Adipocyte (in vitro differentiated cells): ENCODE measurements around the gene CUL7.
A peak's percentile ranks its signal among the peaks of the same experiment; 100 is the strongest.
"Not testable (repeated sequence)": the region's sequence is repeated elsewhere in the genome, so short reads cannot be mapped to it uniquely, and the experiment has no call there.

Experiments
- DNase-seq: peaks from one replicate; pipeline ENCODE4 v3.0.0-alpha.2; 2015; ENCODE audit warnings: low read depth
- H3K27me3 ChIP-seq: replicated peaks from 2 replicates; pipeline ENCODE4 v1.7.0; 2013; ENCODE audit warnings: mild to moderate bottlenecking, low read length, moderate library complexity; ENCODE audit not compliant: control insufficient read depth, insufficient read depth
- H3K36me3 ChIP-seq: 2 replicates; pipeline ENCODE4 v1.7.0; 2013; ENCODE audit warnings: low read length, mild to moderate bottlenecking, moderate library complexity; ENCODE audit not compliant: control insufficient read depth, insufficient read depth, severe bottlenecking
- H3K4me1 ChIP-seq: 2 replicates; pipeline ENCODE4 v1.7.0; 2013; ENCODE audit warnings: mild to moderate bottlenecking, low read length, moderate library complexity; ENCODE audit not compliant: control insufficient read depth, insufficient read depth
- H3K4me3 ChIP-seq: 2 replicates; pipeline ENCODE4 v1.7.0; 2013; ENCODE audit warnings: mild to moderate bottlenecking, low read length, moderate library complexity
- H3K9ac ChIP-seq: 2 replicates; pipeline ENCODE4 v1.7.0; 2013; ENCODE audit warnings: mild to moderate bottlenecking, low read length, moderate library complexity
- H3K9me3 ChIP-seq: 2 replicates; pipeline ENCODE4 v1.7.0; 2013; ENCODE audit warnings: mild to moderate bottlenecking, low read length, moderate library complexity; ENCODE audit not compliant: control insufficient read depth

CUL7 gene

DNA sequence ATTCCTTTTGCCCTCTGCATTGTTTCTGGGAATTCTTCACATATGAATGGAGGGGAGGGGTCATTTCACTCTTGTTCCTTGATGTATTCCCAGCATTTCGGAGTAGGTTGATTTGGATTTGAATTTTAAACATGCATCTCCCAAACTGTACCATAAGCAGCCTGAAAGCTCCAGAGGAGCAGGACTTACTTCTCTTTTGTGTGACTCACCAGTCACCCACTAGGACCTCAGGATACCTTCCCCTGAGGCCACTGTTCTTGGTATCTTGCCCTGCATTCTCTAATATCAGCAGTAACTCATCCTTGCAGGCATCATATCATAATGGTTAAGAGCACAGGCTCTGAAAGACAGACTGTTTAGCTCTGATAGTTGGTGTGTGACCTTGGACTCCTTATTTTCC is 4.9 kb upstream of the CUL7 start:
- Histone ChIP-seq H3K4me1 (peaks cover 24% of the 10 kb centered on the region), H3K36me3 (peaks cover 25% of the 10 kb centered on the region), H3K9ac (peak overlapping the region; percentile 97), H3K4me3 (peak overlapping the region; percentile 92), H3K9me3 (no peaks in the 10 kb centered on the region), H3K27me3 (no peaks in the 10 kb centered on the region)
- no peak for DNase-seq

DNA sequence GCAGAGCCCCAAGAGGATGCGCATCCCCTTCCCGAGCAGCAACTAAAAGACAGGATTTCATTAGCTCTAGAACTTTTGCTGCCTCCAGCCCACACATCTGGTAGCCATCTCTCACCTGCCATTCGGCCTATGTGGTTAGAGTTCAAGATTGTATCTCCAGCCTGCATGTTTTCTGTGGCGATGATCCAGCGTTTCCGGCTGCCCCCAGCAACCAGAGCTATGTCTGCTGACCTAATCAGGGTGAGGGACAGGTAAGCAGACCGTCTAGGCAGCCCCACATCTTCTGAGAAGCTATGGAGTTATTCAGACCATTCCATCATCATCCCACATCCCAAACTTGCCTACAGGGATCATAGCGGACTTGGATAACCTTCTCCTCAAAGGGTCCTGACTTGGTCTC is 2.3 kb upstream of the CUL7 start:
- Histone ChIP-seq H3K9ac (no peak overlapping the region), H3K4me3 (no peak overlapping the region), H3K9me3 (no peaks in the 10 kb centered on the region), H3K36me3 (peaks cover 26% of the 10 kb centered on the region), H3K4me1 (peaks cover 41% of the 10 kb centered on the region), H3K27me3 (no peaks in the 10 kb centered on the region)
- DNase-seq, result no peak

DNA sequence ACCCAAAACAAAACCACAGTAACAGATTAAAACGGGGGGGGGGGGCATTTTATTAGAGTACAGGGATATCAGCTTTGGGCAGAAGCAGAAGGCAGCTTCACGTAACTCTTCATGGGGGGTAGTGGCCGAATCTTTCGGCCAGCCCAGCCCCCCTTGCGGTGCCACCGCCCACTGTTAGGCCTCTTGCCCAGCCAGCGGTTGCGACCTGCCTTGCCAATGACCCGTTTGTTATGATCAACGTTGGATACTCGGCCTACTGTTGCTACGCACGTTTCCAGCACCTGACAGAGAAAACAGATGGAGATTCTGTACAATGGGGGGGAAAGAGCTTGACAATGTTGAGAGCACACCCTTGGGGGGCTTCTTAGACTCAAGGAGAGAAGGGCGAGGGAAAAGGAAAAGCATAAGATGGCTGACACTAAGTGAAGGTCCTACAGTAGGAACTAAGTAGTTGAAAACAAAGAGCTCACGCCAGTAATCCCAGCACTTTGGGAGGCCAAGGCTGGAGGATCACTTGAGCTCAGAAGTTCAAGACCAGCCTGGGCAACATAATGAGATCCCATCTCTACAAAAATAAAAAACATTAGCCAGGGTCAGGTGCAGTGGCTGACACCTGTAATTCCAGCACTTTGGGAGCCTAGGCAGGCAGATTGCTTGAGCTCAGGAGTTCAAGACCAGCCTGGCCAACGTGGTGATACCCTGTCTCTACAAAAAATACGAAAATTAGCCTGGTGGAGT is 724 bp upstream of the CUL7 start:
- Histone ChIP-seq H3K9me3 (no peaks in the 10 kb centered on the region), H3K4me1 (peaks cover 36% of the 10 kb centered on the region), H3K4me3 (peak overlapping the region; percentile 90), H3K36me3 (peaks cover 35% of the 10 kb centered on the region), H3K9ac (peak overlapping the region; percentile 98), H3K27me3 (no peaks in the 10 kb centered on the region)
- no peak for DNase-seq

DNA sequence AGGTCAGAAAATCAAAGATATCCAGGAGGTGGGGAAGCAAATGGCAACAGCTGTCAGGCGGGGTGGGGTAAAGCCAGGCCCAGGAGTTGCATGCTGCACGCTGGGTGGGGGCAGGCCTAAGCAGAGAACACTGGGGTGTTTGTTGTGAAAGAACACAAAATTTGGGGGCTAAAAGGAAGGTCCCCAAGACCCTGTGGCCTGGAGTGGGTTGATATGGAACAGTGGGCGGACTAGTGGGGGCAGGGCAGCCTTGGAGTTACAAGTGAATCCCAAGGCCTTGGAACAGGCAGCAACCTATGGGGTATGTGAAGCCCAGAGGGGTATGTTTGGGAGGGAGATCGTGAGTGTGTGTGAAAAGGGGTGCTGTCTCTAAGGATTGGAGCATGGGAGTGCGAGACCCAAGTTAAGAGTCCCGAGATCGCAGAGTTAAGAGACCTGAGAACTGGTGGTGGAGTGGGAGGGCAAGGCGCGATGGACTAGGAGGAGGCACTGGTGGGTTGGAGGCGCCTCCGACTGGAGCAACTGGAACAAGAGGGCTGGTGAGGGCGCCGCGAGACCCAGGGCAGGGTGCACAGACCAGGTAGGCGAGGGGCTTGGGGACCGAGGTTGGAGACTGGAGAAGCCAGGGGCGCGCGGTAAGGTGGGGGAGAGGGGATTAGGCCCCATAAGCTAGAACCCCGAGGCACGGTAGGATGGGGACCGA is 658 bp downstream of the CUL7 start:
- Histone ChIP-seq H3K9ac (peak overlapping the region; percentile 98), H3K4me1 (peaks cover 28% of the 10 kb centered on the region), H3K4me3 (peak overlapping the region; percentile 90), H3K9me3 (no peaks in the 10 kb centered on the region), H3K36me3 (peaks cover 45% of the 10 kb centered on the region), H3K27me3 (no peaks in the 10 kb centered on the region)
- DNase-seq, result peak; percentile 37

DNA sequence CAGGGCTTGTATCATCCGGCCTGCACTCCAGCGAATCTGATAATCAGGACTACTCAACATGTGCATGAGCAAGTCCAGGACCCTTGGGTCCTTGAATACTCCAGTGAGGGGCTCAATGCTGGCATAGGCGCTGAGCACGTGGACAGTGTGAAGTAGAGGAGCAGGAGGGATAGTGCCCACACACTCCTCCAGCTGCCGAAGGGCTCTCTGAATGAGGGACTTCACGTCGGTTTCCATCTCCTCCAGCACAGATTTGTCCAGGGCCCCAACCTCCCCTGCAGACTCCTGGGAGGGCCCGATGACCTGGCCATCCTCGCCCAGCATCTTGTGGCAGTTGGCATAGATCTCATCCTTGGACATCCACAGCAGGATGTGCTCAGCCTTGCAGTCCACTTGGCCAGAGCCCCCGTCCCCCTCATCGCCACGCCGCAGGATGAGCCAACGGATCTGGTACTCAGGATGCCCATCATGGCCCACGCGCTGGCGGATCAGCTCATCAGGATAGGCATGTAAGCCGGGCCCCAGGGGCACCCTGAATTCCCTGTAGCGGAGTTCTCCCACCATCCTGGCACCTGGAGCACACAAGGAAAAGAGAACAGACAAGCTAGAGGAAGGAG is 1.3 kb downstream of the CUL7 start:
- Histone ChIP-seq H3K9ac (peak overlapping the region; percentile 98), H3K4me3 (peak overlapping the region; percentile 90), H3K36me3 (peaks cover 47% of the 10 kb centered on the region), H3K27me3 (no peaks in the 10 kb centered on the region), H3K4me1 (peaks cover 26% of the 10 kb centered on the region), H3K9me3 (no peaks in the 10 kb centered on the region)
- DNase-seq, result no peak

DNA sequence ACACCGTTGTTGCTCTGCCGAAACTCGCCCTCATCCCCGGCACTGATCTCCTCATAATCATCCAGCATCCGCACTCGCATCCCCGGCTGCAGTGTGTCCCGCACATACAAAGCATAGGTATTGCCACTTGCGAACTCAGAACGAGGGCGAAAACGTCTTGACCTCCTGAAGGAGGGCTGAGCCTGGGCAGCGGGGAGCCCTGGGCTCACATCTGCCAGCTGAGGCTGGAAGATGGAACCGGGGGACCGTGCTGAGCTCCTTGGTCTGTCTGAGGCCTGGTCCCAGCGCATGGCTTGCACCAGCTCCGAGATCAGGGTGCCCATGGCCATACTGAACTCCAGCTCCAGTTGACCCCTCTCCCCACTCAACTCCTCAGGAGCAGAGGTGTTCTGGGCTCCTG is 2.7 kb downstream of the CUL7 start:
- Histone ChIP-seq H3K36me3 (peaks cover 56% of the 10 kb centered on the region), H3K9me3 (no peaks in the 10 kb centered on the region), H3K4me1 (peaks cover 26% of the 10 kb centered on the region), H3K27me3 (no peaks in the 10 kb centered on the region), H3K4me3 (peak overlapping the region; percentile 35), H3K9ac (no peak overlapping the region)
- no peak for DNase-seq

DNA sequence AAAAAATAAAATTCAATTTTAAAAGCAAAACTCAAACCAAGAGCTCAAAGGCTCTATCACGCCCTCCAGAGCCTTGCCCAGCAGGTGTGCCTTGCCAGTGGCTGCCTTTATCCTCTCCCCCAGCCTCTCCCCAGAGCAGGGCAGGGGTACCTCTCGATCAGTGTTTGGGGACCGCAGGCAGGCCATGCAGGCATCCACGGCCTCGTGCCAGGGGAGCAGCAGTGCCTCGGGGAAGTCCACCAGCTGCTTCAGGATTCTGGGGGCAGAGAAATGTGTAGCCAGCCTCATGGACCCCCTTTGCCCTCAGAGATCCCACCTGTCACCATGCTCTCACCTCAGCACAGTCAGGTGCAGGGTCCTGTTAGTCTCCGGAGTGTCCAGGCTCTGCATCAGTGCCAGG is 5.7 kb downstream of the CUL7 start:
- peaks cover 20% of the 10 kb centered on the region for H3K4me1 ChIP-seq
- H3K9me3 ChIP-seq, result no peaks in the 10 kb centered on the region
- no peak overlapping the region for H3K4me3 ChIP-seq
- H3K36me3 ChIP-seq, result peaks cover 67% of the 10 kb centered on the region
- no peak overlapping the region for H3K9ac ChIP-seq
- DNase-seq, result no peak
- no peaks in the 10 kb centered on the region for H3K27me3 ChIP-seq

DNA sequence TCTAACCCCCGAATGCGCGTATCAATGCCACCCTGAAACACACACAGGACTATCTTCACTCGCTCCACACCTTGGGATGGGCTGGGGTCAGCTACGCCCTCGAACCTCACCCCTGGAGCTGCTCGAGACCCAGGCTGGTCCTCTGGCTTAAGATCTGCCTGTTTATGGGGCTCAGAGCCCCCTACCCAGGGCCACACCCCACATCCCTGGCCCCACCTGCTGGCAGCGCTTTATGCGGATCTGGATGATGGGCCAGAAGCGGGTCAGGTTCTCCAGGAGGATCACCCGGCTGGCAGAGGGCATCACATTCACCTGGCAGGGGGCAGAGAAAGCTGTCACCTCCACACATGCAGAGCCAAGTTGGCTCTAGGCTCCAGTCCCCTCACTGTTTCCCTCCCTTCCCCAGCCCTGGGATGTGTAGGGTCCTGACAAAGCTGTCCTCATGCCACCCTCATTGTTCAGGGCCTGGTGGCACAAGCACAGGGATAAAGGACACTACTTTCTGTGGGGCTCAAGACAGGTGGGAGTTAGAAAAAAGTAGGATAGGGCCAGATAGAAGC is 8.2 kb downstream of the CUL7 start:
- peaks cover 79% of the 10 kb centered on the region for H3K36me3 ChIP-seq
- no peaks in the 10 kb centered on the region for H3K9me3 ChIP-seq
- H3K27me3 ChIP-seq, result no peaks in the 10 kb centered on the region
- no peaks in the 10 kb centered on the region for H3K4me1 ChIP-seq
- no peak overlapping the region for H3K4me3 ChIP-seq
- H3K9ac ChIP-seq, result no peak overlapping the region
- DNase-seq, result no peak

DNA sequence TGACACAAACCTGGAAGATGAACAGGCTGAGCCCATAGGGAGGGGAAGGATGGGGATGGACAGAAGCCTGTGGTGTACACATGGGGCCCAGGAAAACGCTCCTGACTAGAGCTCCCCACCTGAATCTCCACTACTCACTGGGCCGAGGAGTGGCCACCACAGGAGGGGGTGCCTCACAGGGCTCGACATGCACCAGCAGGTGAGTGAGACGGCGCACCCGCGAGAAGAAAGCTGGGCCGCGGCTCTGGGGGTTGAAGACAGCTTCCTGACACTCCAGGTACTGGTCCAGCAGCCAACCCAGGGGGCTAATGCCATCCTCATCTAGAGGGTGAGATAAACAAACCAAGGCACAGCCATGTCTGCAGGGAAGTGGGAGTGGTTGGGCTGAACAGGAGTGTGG is 10.3 kb downstream of the CUL7 start:
- no peak for DNase-seq
- peaks cover 79% of the 10 kb centered on the region for H3K36me3 ChIP-seq
- H3K4me3 ChIP-seq, result no peak overlapping the region

DNA sequence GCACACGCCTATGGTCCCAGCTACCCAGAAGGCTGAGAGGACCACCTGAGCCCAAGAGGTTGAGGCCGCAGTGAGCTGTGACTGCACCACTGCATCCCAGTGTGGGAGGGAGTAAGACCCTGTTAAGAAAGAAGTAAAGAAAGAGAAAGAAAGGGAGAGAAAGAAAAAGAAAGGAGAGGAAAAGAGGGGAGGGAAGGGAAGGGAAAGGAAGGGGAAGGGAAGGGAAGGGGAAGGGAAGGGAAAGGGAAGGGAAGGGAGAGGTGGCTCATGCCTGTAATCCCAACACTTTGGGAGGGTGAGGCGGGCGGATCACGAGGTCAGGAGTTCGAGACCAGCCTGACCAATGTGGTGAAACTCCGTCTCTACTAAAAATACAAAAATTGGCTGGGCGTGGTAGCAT is 12.2 kb downstream of the CUL7 start:
- not testable (repeated sequence) for H3K27me3 ChIP-seq, H3K9ac ChIP-seq, DNase-seq, H3K9me3 ChIP-seq, H3K4me1 ChIP-seq, H3K4me3 ChIP-seq
- H3K36me3 ChIP-seq, result peaks cover 81% of the 10 kb centered on the region

More for the DNA sequence above, 10.3 kb downstream of the CUL7 start:
- Histone ChIP-seq H3K27me3 (no peaks in the 10 kb centered on the region), H3K4me1 (no peaks in the 10 kb centered on the region), H3K9me3 (no peaks in the 10 kb centered on the region), H3K9ac (no peak overlapping the region)

DNA sequence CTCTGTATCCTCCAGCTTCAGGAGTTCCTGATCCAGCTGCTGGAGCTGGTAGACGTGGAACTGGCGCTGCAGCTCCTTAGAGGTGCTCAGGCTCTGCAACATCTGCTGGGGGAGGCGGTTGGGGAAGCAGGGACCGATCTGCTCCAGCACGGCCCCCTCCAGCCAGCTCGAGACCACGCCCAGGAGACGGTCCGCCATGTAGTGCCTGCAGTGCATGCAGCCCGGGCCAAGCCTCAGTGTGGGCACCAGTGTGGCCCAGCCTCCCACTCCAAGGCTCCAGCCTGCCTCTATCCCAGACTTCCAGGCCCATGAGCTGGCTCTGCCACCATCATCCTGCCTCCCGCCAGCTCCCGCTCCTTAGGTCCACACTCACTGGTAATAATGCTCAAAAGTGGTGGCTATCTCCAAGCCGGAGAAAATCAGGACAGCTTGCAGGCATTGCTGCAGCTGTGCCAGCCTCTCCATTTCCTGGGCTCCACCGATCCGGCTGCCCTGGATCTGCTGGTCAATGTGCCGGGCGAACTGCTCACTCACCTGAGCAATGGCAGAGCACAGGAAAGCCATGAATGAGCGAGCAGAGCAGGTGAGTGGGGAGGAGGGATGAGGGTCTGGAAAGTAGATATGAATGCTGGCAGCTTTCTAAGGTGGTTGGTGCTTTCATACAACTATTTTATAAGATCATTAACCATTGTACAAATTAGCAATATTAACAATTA is 13.0 kb downstream of the CUL7 start:
- Histone ChIP-seq H3K9me3 (no peaks in the 10 kb centered on the region), H3K9ac (no peak overlapping the region), H3K4me1 (no peaks in the 10 kb centered on the region), H3K36me3 (peaks cover 77% of the 10 kb centered on the region), H3K4me3 (no peak overlapping the region), H3K27me3 (no peaks in the 10 kb centered on the region)
- no peak for DNase-seq
